ENCODE results near the gene GPR152. TPM values are rescaled to one million over a fixed set of nuclear protein-coding genes. Genes with fewer than 3 reads are reported as not detected.
A peak's percentile ranks its signal among the peaks of the same experiment; 100 is the strongest.

GPR152 gene
- total RNA-seq, 6 experiments from 2014 or later = not detected

DNA sequence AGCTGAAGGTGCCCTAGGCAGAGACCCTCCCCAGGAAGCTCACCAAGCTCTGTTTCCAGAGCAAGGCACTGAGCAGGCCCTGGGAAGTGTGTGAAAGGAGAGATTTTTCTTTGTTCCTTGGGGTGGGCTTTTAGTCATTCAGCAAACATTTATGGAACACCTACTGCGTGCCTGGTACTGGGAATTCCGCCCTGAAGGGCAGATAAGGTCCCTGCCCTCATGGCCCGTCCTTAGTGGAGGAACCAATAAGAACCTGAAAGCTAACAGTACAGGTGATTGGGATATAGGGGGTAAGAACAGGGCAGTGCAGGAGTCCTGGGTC, 12.6 kb upstream of the GPR152 start:
- ATAC-seq (no peak), DNase-seq (no peak)
- intact Hi-C loops (cut with DNase I) = loop anchor here in 1 of 2 donors (5.0 kb wide), 1 partner anchor 42 kb away; the partner anchor contains the start of genes CDK2AP2 and PITPNM1
- Histone ChIP-seq H3K4me1 (peaks cover 0 to 39% (median 16%) of the 10 kb centered on the region in 4 donors), H3K27me3 (no peaks in the 10 kb centered on the region), H3K27ac (peak overlapping the region; percentile 71 to 94 (median 94)), H3K36me3 (no peaks in the 10 kb centered on the region), H3K9me3 (no peaks in the 10 kb centered on the region), H3K4me3 (peak overlapping the region; percentile 66 to 83 (median 70))
- TF ChIP-seq, protein P1, sequence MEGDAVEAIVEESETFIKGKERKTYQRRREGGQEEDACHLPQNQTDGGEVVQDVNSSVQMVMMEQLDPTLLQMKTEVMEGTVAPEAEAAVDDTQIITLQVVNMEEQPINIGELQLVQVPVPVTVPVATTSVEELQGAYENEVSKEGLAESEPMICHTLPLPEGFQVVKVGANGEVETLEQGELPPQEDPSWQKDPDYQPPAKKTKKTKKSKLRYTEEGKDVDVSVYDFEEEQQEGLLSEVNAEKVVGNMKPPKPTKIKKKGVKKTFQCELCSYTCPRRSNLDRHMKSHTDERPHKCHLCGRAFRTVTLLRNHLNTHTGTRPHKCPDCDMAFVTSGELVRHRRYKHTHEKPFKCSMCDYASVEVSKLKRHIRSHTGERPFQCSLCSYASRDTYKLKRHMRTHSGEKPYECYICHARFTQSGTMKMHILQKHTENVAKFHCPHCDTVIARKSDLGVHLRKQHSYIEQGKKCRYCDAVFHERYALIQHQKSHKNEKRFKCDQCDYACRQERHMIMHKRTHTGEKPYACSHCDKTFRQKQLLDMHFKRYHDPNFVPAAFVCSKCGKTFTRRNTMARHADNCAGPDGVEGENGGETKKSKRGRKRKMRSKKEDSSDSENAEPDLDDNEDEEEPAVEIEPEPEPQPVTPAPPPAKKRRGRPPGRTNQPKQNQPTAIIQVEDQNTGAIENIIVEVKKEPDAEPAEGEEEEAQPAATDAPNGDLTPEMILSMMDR (IDR thresholded peaks at IDR 0.05) = no peak
- no peak for TF ChIP-seq POLR2A (IDR thresholded peaks at IDR 0.05)
- WGBS (ENCODE audit: insufficient coverage, low coverage, low lambda C conversion rate, missing lambda C conversion rate) = 26% methylated on average over 3 of the region's 3 CpGs

DNA sequence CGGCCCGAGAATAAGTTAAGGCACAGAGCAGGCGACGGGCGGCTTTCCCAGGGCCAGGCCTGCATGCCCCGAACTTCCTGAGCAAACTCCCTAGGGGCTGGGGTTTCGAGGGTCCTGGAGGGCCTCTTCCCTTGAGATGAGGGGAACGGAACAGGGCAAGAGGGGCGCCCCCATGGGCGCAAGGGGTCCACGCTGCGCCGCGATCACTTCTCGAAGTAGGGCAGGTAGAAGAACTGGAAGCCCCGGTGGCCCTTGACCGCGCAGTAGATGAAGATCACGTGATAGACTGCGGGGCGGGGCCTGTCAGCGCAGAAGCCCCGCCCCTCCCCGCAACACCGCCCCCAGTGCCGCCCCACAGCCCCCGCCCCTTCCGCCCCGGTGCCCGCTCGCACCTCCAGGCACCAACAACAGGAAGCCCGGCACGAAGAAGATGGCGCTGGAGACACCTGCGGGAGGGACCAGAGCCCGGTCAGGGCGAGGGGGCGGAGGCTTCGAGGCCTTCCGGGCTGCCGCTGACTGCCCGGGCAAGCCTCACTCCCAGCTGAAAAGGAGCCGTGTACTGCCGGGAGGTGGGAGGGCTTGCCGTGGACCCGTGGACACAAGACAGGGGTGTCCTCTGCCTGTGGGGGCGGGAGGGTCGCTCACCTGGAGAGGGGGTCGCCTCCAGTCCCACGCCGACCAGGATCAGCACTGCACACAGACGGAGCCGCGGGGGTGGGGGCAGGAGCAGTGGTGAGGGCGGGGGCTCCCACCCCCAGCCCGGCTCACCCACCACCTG, 12.1 kb upstream of the GPR152 start:
- H3K36me3 ChIP-seq = no peaks in the 10 kb centered on the region
- ATAC-seq (peak; percentile 75 to 82 (median 79)), DNase-seq (peak; percentile 95 to 96 (median 95))
- H3K4me3 ChIP-seq = peak overlapping the region; percentile 66 to 83 (median 70)
- intact Hi-C loops (cut with DNase I) = loop anchor here in 1 of 2 donors (5.0 kb wide), 1 partner anchor 43 kb away; the partner anchor contains the start of genes CDK2AP2 and PITPNM1
- 13% methylated on average over 15 of the region's 56 CpGs for WGBS (ENCODE audit: insufficient coverage, low coverage, low lambda C conversion rate, missing lambda C conversion rate)
- H3K27me3 ChIP-seq = no peaks in the 10 kb centered on the region
- peak overlapping the region; percentile 71 to 94 (median 94) for H3K27ac ChIP-seq
- H3K4me1 ChIP-seq = peaks cover 0 to 35% (median 16%) of the 10 kb centered on the region in 4 donors
- no peaks in the 10 kb centered on the region for H3K9me3 ChIP-seq
- TF ChIP-seq, protein P1 (IDR thresholded peaks at IDR 0.05) = no peak
- TF ChIP-seq POLR2A (IDR thresholded peaks at IDR 0.05) = peak; percentile 74

GRCh38 chr11:67463680-67464410, 11.3 kb upstream of the GPR152 start:
- Histone ChIP-seq H3K4me3 (peak overlapping the region; percentile 66 to 83 (median 70)), H3K27ac (peak overlapping the region; percentile 71 to 94 (median 94)), H3K36me3 (no peaks in the 10 kb centered on the region), H3K27me3 (no peaks in the 10 kb centered on the region), H3K9me3 (no peaks in the 10 kb centered on the region), H3K4me1 (peaks cover 0 to 33% (median 16%) of the 10 kb centered on the region in 4 donors)
- 85% methylated on average over 9 of the region's 20 CpGs for WGBS (ENCODE audit: insufficient coverage, low coverage, low lambda C conversion rate, missing lambda C conversion rate)
- intact Hi-C loops (cut with DNase I) = no loop called here
- ATAC-seq = peak; percentile 55 to 76 (median 70)
- TF ChIP-seq POLR2A (IDR thresholded peaks at IDR 0.05) = peak; percentile 58
- TF ChIP-seq, protein P1 (IDR thresholded peaks at IDR 0.05) = no peak
- DNase-seq = peak; percentile 86 to 91 (median 86)

GRCh38 chr11:67463186-67463585, 10.7 kb upstream of the GPR152 start:
- WGBS (ENCODE audit: insufficient coverage, low coverage, low lambda C conversion rate, missing lambda C conversion rate) = 98% methylated on average over 6 of the region's 10 CpGs
- DNase-seq (no peak), ATAC-seq (no peak)
- Histone ChIP-seq H3K4me1 (peaks cover 0 to 31% (median 14%) of the 10 kb centered on the region in 4 donors), H3K4me3 (no peak overlapping the region), H3K36me3 (no peaks in the 10 kb centered on the region), H3K9me3 (no peaks in the 10 kb centered on the region), H3K27ac (peak overlapping the region in 1 of 3 donors; percentile 94), H3K27me3 (no peaks in the 10 kb centered on the region)
- intact Hi-C loops (cut with DNase I) = no loop called here
- TF ChIP-seq POLR2A (IDR thresholded peaks at IDR 0.05) = no peak

Data from right lobe of liver (tissue), 6 donors.